Neural cell (in vitro differentiated cells): ENCODE results near the gene NTRK2. TPM values are rescaled to one million over a fixed set of nuclear protein-coding genes. Genes with fewer than 3 reads are reported as not detected.

Source experiments
- H2AFZ ChIP-seq: fragments of 200-600, 300-800 bp; sonication (generic), shearing (Covaris generic); 2 replicates; pipeline ENCODE4 v1.6.0; 2014; ENCODE audit warnings: low read depth, mild to moderate bottlenecking, antibody characterized with exemption, low read length, moderate library complexity
- H3F3A ChIP-seq: fragments of 200-600 bp; shearing (Covaris generic); 2 replicates; pipeline ENCODE4 v1.6.1; 2016; ENCODE audit warnings: mild to moderate bottlenecking, moderate library complexity, mixed read lengths, antibody characterized with exemption, low read length; ENCODE audit not compliant: insufficient read depth, poor library complexity, severe bottlenecking
- H3K27ac ChIP-seq: fragments of 200-600, 300-800 bp; sonication (generic), shearing (Covaris generic); 2 replicates; pipeline ENCODE4 v1.5.1; 2014; ENCODE audit warnings: mild to moderate bottlenecking, low read length, moderate library complexity
- H3K27me3 ChIP-seq: fragments of 300-800, 200-600 bp; sonication (generic), shearing (Covaris generic); 2 replicates; pipeline ENCODE4 v1.6.0; 2014; ENCODE audit warnings: mild to moderate bottlenecking, low read depth, low read length, moderate library complexity; ENCODE audit not compliant: insufficient read depth
- H3K36me3 ChIP-seq: fragments of 300-800, 200-600 bp; sonication (generic), shearing (Covaris generic); 2 replicates; pipeline ENCODE4 v1.5.1; 2014; ENCODE audit warnings: mild to moderate bottlenecking, antibody characterized with exemption, low read length, moderate library complexity; ENCODE audit not compliant: insufficient read depth
- H3K4me2 ChIP-seq: fragments of 300-800, 200-600 bp; sonication (generic), shearing (Covaris generic); 2 replicates; pipeline ENCODE4 v1.6.0; 2014; ENCODE audit warnings: mild to moderate bottlenecking, low read length
- H3K4me3 ChIP-seq: fragments of 300-800, 200-600 bp; sonication (generic), shearing (Covaris generic); 2 replicates; pipeline ENCODE4 v1.5.1; 2014; ENCODE audit warnings: mild to moderate bottlenecking, low read length, moderate library complexity
- H3K79me2 ChIP-seq: fragments of 200-600 bp; shearing (Covaris generic); replicated peaks from 2 replicates; pipeline ENCODE4 v1.6.0; 2014; ENCODE audit warnings: mild to moderate bottlenecking, low read length, moderate library complexity; ENCODE audit not compliant: insufficient read depth
- H3K9ac ChIP-seq: fragments of 300-800, 200-600 bp; sonication (generic), shearing (Covaris generic); 2 replicates; pipeline ENCODE4 v1.6.1; 2016; ENCODE audit warnings: mild to moderate bottlenecking, low read length, mixed read lengths
- H3K9me2 ChIP-seq: fragments of 200-600 bp; shearing (Covaris generic); 2 replicates; pipeline ENCODE4 v1.6.1; 2016; ENCODE audit warnings: mild to moderate bottlenecking, low read length, mixed read lengths; ENCODE audit not compliant: insufficient read depth
- H3K9me3 ChIP-seq: fragments of 200-600, 300-800 bp; sonication (generic), shearing (Covaris generic); 2 replicates; pipeline ENCODE4 v1.6.1; 2016; ENCODE audit warnings: mild to moderate bottlenecking, mixed run types, low read length, moderate library complexity, mixed read lengths
- H4K20me1 ChIP-seq: fragments of 200-600 bp; shearing (Covaris generic); 2 replicates; pipeline ENCODE4 v1.6.1; 2016; ENCODE audit warnings: mild to moderate bottlenecking, mixed run types; ENCODE audit not compliant: insufficient read depth
- EP300 ChIP-seq: fragments of 450-650 bp; conservative IDR thresholded peaks from 2 replicates; pipeline ENCODE4 v1.6.1; 2014; ENCODE audit warnings: antibody characterized with exemption, mild to moderate bottlenecking, moderate library complexity; ENCODE audit not compliant: poor library complexity, severe bottlenecking
- EZH2 ChIP-seq: fragments of 200-600, 300-800 bp; shearing (Covaris generic), sonication (generic); IDR thresholded peaks from 2 replicates; pipeline ENCODE4 v1.6.1; 2014; ENCODE audit warnings: antibody characterized with exemption, low read length, borderline replicate concordance, mild to moderate bottlenecking; ENCODE audit not compliant: insufficient read depth, poor library complexity, severe bottlenecking
- MXI1 ChIP-seq: fragments of 450-650 bp; conservative IDR thresholded peaks from 2 replicates; pipeline ENCODE4 v1.6.1; 2014; ENCODE audit warnings: antibody characterized with exemption, mild to moderate bottlenecking; ENCODE audit not compliant: poor library complexity, severe bottlenecking
- POLR2AphosphoS5 ChIP-seq: IDR thresholded peaks from 2 replicates; pipeline ENCODE4 v1.6.1; 2012
- RAD21 ChIP-seq: fragments of 450-650 bp; conservative IDR thresholded peaks from 2 replicates; pipeline ENCODE4 v1.6.1; 2014; ENCODE audit warnings: antibody characterized with exemption, mild to moderate bottlenecking, moderate library complexity
- REST ChIP-seq: IDR thresholded peaks from 2 replicates; pipeline ENCODE4 v1.6.1; 2012; ENCODE audit warnings: borderline replicate concordance
- SMC3 ChIP-seq: fragments of 450-650 bp; conservative IDR thresholded peaks from 2 replicates; pipeline ENCODE4 v1.6.1; 2014; ENCODE audit warnings: antibody characterized with exemption, mild to moderate bottlenecking, moderate library complexity; ENCODE audit not compliant: poor library complexity
- TAF1 ChIP-seq: IDR thresholded peaks from 2 replicates; pipeline ENCODE4 v1.6.1; 2012; ENCODE audit warnings: low read depth
- polyA plus RNA-seq: library from polyadenylated mRNA; depleted of rRNA; stranded (reverse); fragments of >200 nt; gene quantifications from 2 replicates; pipeline ENCODE4 v1.2.3, GENCODE V29; 2014
- TF ChIP-seq, protein P1 (sequence below): fragments of 450-650 bp; IDR thresholded peaks from 2 replicates; pipeline ENCODE4 v1.5.1; 2014; ENCODE audit warnings: antibody characterized with exemption, mild to moderate bottlenecking, moderate library complexity; ENCODE audit not compliant: poor library complexity, severe bottlenecking

NTRK2 gene
- polyA plus RNA-seq, 1 donor from 2014 or later: 14.2 TPM

GRCh38 chr9:85004818-85005413, 335.4 kb downstream of the NTRK2 start:
- Histone ChIP-seq H2AFZ (no peak overlapping the region), H4K20me1 (no peaks in the 10 kb centered on the region), H3K4me3 (no peak overlapping the region), H3K9ac (no peak overlapping the region), H3K9me3 (peaks cover 11% of the 10 kb centered on the region), H3K36me3 (no peaks in the 10 kb centered on the region), H3K27ac (no peak overlapping the region), H3K4me2 (no peak overlapping the region), H3F3A (no peaks in the 10 kb centered on the region), H3K9me2 (no peaks in the 10 kb centered on the region), H3K79me2 (no peaks in the 10 kb centered on the region), H3K27me3 (no peaks in the 10 kb centered on the region)
- TF ChIP-seq, protein P1, sequence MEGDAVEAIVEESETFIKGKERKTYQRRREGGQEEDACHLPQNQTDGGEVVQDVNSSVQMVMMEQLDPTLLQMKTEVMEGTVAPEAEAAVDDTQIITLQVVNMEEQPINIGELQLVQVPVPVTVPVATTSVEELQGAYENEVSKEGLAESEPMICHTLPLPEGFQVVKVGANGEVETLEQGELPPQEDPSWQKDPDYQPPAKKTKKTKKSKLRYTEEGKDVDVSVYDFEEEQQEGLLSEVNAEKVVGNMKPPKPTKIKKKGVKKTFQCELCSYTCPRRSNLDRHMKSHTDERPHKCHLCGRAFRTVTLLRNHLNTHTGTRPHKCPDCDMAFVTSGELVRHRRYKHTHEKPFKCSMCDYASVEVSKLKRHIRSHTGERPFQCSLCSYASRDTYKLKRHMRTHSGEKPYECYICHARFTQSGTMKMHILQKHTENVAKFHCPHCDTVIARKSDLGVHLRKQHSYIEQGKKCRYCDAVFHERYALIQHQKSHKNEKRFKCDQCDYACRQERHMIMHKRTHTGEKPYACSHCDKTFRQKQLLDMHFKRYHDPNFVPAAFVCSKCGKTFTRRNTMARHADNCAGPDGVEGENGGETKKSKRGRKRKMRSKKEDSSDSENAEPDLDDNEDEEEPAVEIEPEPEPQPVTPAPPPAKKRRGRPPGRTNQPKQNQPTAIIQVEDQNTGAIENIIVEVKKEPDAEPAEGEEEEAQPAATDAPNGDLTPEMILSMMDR: no peak
- no peak for TF ChIP-seq MXI1
- no peak for TF ChIP-seq TAF1
- TF ChIP-seq POLR2AphosphoS5: no peak
- no peak for TF ChIP-seq SMC3
- TF ChIP-seq EP300: no peak
- TF ChIP-seq RAD21: no peak
- TF ChIP-seq EZH2: no peak
- TF ChIP-seq REST: no peak

DNA sequence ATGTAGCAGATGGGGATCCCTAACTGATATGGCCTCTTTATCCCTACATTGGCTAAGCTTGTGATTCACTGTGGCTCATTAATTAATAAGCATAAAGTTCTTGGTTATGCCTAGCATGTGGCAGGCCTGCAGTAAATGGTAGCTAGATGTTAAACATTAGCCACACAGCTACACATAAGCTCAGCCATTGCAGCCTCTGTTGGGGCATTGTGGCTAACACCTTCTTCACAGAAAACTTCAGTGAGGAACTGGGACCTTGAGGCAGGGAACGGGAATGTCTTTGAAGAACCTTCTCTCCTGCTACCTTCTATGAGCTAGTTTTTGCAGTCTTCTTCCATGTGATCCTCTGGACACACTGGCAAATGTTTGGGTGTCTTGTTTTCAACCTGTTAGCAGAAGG, 338.2 kb downstream of the NTRK2 start:
- no peak for TF ChIP-seq POLR2AphosphoS5
- no peak for TF ChIP-seq MXI1
- TF ChIP-seq SMC3: no peak
- no peak for TF ChIP-seq REST
- no peak for TF ChIP-seq EZH2
- no peak for TF ChIP-seq EP300
- TF ChIP-seq, protein P1: no peak
- TF ChIP-seq TAF1: no peak
- no peak for TF ChIP-seq RAD21
- Histone ChIP-seq H3K4me3 (no peak overlapping the region), H3K36me3 (no peaks in the 10 kb centered on the region), H4K20me1 (no peaks in the 10 kb centered on the region), H2AFZ (no peak overlapping the region), H3K4me2 (no peak overlapping the region), H3K9me3 (no peaks in the 10 kb centered on the region), H3K79me2 (no peaks in the 10 kb centered on the region), H3K9me2 (no peaks in the 10 kb centered on the region), H3F3A (no peaks in the 10 kb centered on the region), H3K9ac (no peak overlapping the region), H3K27me3 (no peaks in the 10 kb centered on the region), H3K27ac (no peak overlapping the region)
